ENCODE measurements around the gene GTPBP2. TPM values are rescaled to one million over a fixed set of nuclear protein-coding genes. Genes with fewer than 3 reads are reported as not detected.
A peak's percentile ranks its signal among the peaks of the same experiment; 100 is the strongest.

The GTPBP2 gene
- total and polyA plus RNA-seq, 2 of the 13 experiments (the other 11 are each of a cell fraction or from before 2014, with no cell fraction given): 26.9 to 88.2 TPM

DNA sequence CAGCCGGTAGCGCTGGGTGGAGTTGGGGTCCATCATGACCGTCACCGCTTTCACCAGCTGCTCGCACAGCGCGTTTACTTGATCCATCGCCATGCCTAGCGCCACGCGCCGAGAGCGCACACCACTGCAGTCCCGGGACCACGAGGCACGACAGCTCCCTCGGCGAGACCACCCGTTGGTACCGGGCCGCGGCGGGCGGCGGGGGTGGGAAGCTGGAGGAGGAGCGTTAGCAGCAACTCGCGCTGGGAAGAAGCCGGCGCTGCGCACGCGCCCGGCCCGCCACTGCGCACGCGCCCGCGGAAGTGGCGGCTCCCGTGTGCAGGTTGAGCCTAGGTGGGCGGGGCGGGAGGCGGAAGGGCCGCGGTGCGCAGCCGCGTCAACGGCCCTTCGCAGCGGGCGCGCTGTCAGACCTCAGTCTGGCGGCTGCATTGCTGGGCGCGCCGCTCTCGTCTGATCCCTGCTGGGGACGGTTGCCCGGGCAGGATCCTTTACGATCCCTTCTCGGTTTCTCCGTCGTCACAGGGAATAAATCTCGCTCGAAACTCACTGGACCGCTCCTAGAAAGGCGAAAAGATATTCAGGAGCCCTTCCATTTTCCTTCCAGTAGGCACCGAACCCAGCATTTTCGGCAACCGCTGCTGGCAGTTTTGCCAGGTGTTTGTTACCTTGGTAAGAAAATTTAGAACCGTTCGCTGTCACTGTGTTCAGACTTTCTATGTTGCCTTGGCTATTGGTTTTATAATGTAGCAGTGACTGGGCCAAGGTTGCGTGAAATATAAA, 53.1 kb downstream of the GTPBP2 start, which contains the start of the genes POLH and XPO5 (continued):
- TF ChIP-seq DRAP1 (CRISPR knock-in tag; IDR thresholded peaks at IDR 0.05) (peak; percentile 91), POLR2A (IDR thresholded peaks at IDR 0.05; ENCODE audit: insufficient read depth in 1 of 2, low read depth in 2 of 2, low read length in 2 of 2) (peak; percentile 98 to 99), ZMYM4 (CRISPR knock-in tag; IDR thresholded peaks at IDR 0.05) (peak; percentile 96), ZFP62 (CRISPR knock-in tag; IDR thresholded peaks at IDR 0.05) (no peak; the same call in 1 of the 2 replicates), PATZ1 (CRISPR knock-in tag; IDR thresholded peaks at IDR 0.05) (peak; percentile 73), KDM6A (CRISPR knock-in tag; IDR thresholded peaks at IDR 0.05; ENCODE audit: low read depth) (no peak), NR2F1 (CRISPR knock-in tag; IDR thresholded peaks at IDR 0.05) (no peak), ZNF564 (CRISPR knock-in tag; IDR thresholded peaks at IDR 0.05) (peak; percentile 86; the same call in 1 of the 2 replicates), ZNF296 (CRISPR knock-in tag; conservative IDR thresholded peaks at IDR 0.05) (0 out of 2 replicates have a peak, but pooled peaks have one; percentile 8), EEA1 (CRISPR knock-in tag; IDR thresholded peaks at IDR 0.05; ENCODE audit: borderline replicate concordance) (0 out of 2 replicates have a peak, but pooled peaks have one; percentile 88), KDM5A (IDR thresholded peaks at IDR 0.05; ENCODE audit: borderline replicate concordance, low read length) (peak; percentile 50; the same call in 1 of the 2 replicates), ZNF740 (CRISPR knock-in tag; IDR thresholded peaks at IDR 0.05) (peak; percentile 68), ZNF644 (CRISPR knock-in tag; IDR thresholded peaks at IDR 0.05; ENCODE audit: low read depth) (0 out of 2 replicates have a peak, but pooled peaks have one; percentile 9), ZFP82 (CRISPR knock-in tag; IDR thresholded peaks at IDR 0.05; ENCODE audit: borderline replicate concordance) (peak; percentile 42; the same call in 1 of the 2 replicates), NFE2L2 (IDR thresholded peaks at IDR 0.05; ENCODE audit: low read length) (no peak), POLR2G (IDR thresholded peaks at IDR 0.05; ENCODE audit: low read depth, low read length) (peak; percentile 99), ZNF160 (CRISPR knock-in tag; IDR thresholded peaks at IDR 0.05) (peak; percentile 67; the same call in 1 of the 2 replicates), STAG1 (CRISPR knock-in tag; IDR thresholded peaks at IDR 0.05) (0 out of 2 replicates have a peak, but pooled peaks have one; percentile 7), MYC (CRISPR knock-in tag; IDR thresholded peaks at IDR 0.05; ENCODE audit: borderline replicate concordance) (peak; percentile 97), HMGA1 (CRISPR knock-in tag; conservative IDR thresholded peaks at IDR 0.05) (no peak), MBNL3 (CRISPR knock-in tag; conservative IDR thresholded peaks at IDR 0.05) (no peak), PCBP1 (IDR thresholded peaks at IDR 0.05; ENCODE audit: borderline replicate concordance, low read depth, low read length) (no peak), HIVEP1 (CRISPR knock-in tag; IDR thresholded peaks at IDR 0.05) (0 out of 2 replicates have a peak, but pooled peaks have one; percentile 72)
- TF ChIP-seq, protein P1, sequence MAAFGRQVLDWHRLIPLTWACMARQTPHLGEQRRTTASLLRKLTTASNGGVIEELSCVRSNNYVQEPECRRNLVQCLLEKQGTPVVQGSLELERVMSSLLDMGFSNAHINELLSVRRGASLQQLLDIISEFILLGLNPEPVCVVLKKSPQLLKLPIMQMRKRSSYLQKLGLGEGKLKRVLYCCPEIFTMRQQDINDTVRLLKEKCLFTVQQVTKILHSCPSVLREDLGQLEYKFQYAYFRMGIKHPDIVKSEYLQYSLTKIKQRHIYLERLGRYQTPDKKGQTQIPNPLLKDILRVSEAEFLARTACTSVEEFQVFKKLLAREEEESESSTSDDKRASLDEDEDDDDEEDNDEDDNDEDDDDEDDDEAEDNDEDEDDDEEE (CRISPR knock-in tag; IDR thresholded peaks at IDR 0.05): peak; percentile 96; the same call in 1 of the 2 replicates
- TF ChIP-seq, protein P2, sequence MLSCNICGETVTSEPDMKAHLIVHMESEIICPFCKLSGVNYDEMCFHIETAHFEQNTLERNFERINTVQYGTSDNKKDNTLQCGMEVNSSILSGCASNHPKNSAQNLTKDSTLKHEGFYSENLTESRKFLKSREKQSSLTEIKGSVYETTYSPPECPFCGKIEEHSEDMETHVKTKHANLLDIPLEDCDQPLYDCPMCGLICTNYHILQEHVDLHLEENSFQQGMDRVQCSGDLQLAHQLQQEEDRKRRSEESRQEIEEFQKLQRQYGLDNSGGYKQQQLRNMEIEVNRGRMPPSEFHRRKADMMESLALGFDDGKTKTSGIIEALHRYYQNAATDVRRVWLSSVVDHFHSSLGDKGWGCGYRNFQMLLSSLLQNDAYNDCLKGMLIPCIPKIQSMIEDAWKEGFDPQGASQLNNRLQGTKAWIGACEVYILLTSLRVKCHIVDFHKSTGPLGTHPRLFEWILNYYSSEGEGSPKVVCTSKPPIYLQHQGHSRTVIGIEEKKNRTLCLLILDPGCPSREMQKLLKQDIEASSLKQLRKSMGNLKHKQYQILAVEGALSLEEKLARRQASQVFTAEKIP (CRISPR knock-in tag; IDR thresholded peaks at IDR 0.05; ENCODE audit: borderline replicate concordance): no peak
